Measurements from ENCODE around the gene CYP2C9.

Gene CYP2C9

GRCh38 chr10:94963901-94964300 lies 25.4 kb downstream of the CYP2C9 start:
- H3K4me3 ChIP-seq (ENCODE audit: low read depth in 1 of 2, low read length in 2 of 2) = no peak overlapping the region
- H3K9me3 ChIP-seq (ENCODE audit: low read length) = no peaks in the 10 kb centered on the region
- no peak overlapping the region for H3K9ac ChIP-seq (ENCODE audit: low read length)
- H3K36me3 ChIP-seq (ENCODE audit: insufficient read depth, low read length) = no peaks in the 10 kb centered on the region
- no peaks in the 10 kb centered on the region for H3K27me3 ChIP-seq (ENCODE audit: control insufficient read depth in 1 of 2, insufficient read depth in 2 of 2, low read length in 2 of 2)
- H3K4me1 ChIP-seq (ENCODE audit: insufficient read depth, low read length) = no peaks in the 10 kb centered on the region
- H3K27ac ChIP-seq (ENCODE audit: low read depth, low read length) = no peak overlapping the region

DNA sequence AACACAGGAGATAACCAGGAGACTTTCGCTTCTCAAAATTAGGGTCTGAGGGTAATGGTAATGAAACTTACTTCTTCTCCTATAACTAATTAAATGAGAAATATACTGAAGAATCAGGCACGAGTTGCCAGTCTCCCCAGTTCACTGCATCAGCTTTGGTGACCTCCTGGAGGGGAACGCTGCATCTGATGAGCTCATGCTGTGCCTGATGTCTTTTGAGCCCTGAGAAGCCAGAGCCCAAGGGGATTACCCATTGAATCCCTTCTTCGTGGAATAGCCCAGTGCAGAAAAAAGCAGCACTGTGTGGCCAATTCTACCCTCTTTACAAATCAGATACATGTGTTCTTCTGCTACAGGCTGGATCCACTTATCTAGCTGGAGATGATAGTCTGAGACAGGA lies 45.1 kb downstream of the CYP2C9 start:
- Histone ChIP-seq H3K9me3 (ENCODE audit: low read length) (no peaks in the 10 kb centered on the region), H3K4me3 (ENCODE audit: low read depth in 1 of 2, low read length in 2 of 2) (no peak overlapping the region), H3K27ac (ENCODE audit: low read depth, low read length) (no peak overlapping the region), H3K4me1 (ENCODE audit: insufficient read depth, low read length) (no peaks in the 10 kb centered on the region), H3K36me3 (ENCODE audit: insufficient read depth, low read length) (no peaks in the 10 kb centered on the region), H3K27me3 (ENCODE audit: control insufficient read depth in 1 of 2, insufficient read depth in 2 of 2, low read length in 2 of 2) (no peaks in the 10 kb centered on the region), H3K9ac (ENCODE audit: low read length) (no peak overlapping the region)

DNA sequence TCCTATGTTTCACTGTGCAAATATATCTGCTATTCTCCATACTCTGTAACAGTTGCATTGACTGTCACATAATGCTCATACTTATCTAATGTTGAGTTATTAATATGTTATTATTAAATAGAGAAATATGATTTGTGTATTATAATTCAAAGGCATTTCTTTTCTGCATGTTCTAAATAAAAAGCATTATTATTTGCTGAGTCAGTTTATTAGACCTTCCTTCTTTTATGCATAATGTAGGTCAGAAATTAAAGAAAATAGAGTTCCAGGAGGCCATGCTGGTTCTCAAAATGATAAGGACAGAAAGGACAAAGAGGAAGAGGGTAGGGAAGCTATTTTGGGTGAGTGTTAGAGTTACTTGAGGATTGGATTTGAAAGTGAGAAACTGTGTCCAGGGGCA lies 50.7 kb downstream of the CYP2C9 start:
- Histone ChIP-seq H3K27me3 (ENCODE audit: control insufficient read depth in 1 of 2, insufficient read depth in 2 of 2, low read length in 2 of 2) (no peaks in the 10 kb centered on the region), H3K36me3 (ENCODE audit: insufficient read depth, low read length) (no peaks in the 10 kb centered on the region), H3K9ac (ENCODE audit: low read length) (no peak overlapping the region), H3K4me1 (ENCODE audit: insufficient read depth, low read length) (no peaks in the 10 kb centered on the region), H3K9me3 (ENCODE audit: low read length) (no peaks in the 10 kb centered on the region), H3K27ac (ENCODE audit: low read depth, low read length) (no peak overlapping the region), H3K4me3 (ENCODE audit: low read depth in 1 of 2, low read length in 2 of 2) (no peak overlapping the region)

- Histone ChIP-seq H3K36me3 (ENCODE audit: insufficient read depth, low read length) (no peaks in the 10 kb centered on the region), H3K4me1 (ENCODE audit: insufficient read depth, low read length) (no peaks in the 10 kb centered on the region), H3K9me3 (ENCODE audit: low read length) (no peaks in the 10 kb centered on the region), H3K27ac (ENCODE audit: low read depth, low read length) (no peak overlapping the region), H3K27me3 (ENCODE audit: control insufficient read depth in 1 of 2, insufficient read depth in 2 of 2, low read length in 2 of 2) (no peaks in the 10 kb centered on the region), H3K4me3 (ENCODE audit: low read depth in 1 of 2, low read length in 2 of 2) (no peak overlapping the region), H3K9ac (ENCODE audit: low read length) (no peak overlapping the region)
These were observed 52.9 kb downstream of the CYP2C9 start for GRCh38 chr10:94991243-94991888.

- H3K36me3 ChIP-seq (ENCODE audit: insufficient read depth, low read length) = no peaks in the 10 kb centered on the region
- H3K9me3 ChIP-seq (ENCODE audit: low read length) = no peaks in the 10 kb centered on the region
- no peak overlapping the region for H3K27ac ChIP-seq (ENCODE audit: low read depth, low read length)
- H3K27me3 ChIP-seq (ENCODE audit: control insufficient read depth in 1 of 2, insufficient read depth in 2 of 2, low read length in 2 of 2) = no peaks in the 10 kb centered on the region
- H3K9ac ChIP-seq (ENCODE audit: low read length) = no peak overlapping the region
- H3K4me3 ChIP-seq (ENCODE audit: low read depth in 1 of 2, low read length in 2 of 2) = no peak overlapping the region
- no peaks in the 10 kb centered on the region for H3K4me1 ChIP-seq (ENCODE audit: insufficient read depth, low read length)
These were observed 54.4 kb downstream of the CYP2C9 start for GRCh38 chr10:94992811-94993210.

DNA sequence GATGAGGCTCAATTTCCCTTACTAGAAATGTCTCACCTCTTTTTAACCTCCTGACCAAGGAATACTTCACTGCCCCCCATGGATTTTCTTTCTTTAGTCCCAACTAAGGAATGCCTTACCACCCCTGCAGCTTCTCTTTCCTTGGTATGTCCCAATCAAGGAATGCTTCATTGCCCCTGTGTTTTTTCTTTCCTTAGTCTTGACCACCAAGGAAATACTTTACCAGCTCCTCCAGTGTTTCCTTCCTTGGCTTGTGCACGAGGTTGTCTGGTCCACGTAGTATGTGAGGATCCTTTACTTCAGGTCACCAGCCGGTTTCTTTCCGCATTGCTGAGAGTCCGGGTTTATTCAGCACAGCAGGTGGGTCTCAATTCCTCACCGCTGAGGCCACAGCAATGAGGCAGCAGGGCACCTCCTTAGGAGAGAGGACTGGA lies 59.3 kb downstream of the CYP2C9 start:
- Histone ChIP-seq H3K9ac (ENCODE audit: low read length) (no peak overlapping the region), H3K4me1 (ENCODE audit: insufficient read depth, low read length) (no peaks in the 10 kb centered on the region), H3K36me3 (ENCODE audit: insufficient read depth, low read length) (no peaks in the 10 kb centered on the region), H3K27ac (ENCODE audit: low read depth, low read length) (no peak overlapping the region), H3K9me3 (ENCODE audit: low read length) (no peaks in the 10 kb centered on the region), H3K27me3 (ENCODE audit: control insufficient read depth in 1 of 2, insufficient read depth in 2 of 2, low read length in 2 of 2) (no peaks in the 10 kb centered on the region), H3K4me3 (ENCODE audit: low read depth in 1 of 2, low read length in 2 of 2) (no peak overlapping the region)

DNA sequence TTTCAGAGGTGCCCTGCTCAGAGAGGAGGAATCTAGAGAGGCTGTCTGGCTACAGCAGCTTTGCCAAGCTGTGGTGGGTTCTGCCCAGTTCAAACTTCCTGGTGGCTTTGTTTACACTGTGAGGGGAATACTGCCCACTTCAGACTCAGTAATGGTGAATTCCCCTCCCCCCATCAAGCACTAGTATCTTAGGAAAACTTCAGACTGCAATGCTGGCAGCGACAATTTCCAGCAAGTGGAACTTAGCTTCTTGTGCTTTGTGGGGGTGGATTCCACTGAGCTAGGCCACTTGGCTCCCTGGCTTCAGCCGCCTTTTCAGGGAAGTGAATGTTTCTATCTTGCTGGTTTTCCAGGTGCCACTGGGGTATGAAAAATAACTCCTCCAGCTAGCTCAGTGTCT lies 88.0 kb downstream of the CYP2C9 start:
- H3K9me3 ChIP-seq (ENCODE audit: low read length) = no peaks in the 10 kb centered on the region
- H3K36me3 ChIP-seq (ENCODE audit: insufficient read depth, low read length) = no peaks in the 10 kb centered on the region
- H3K4me3 ChIP-seq (ENCODE audit: low read depth in 1 of 2, low read length in 2 of 2) = no peak overlapping the region
- H3K4me1 ChIP-seq (ENCODE audit: insufficient read depth, low read length) = no peaks in the 10 kb centered on the region
- H3K9ac ChIP-seq (ENCODE audit: low read length) = no peak overlapping the region
- no peaks in the 10 kb centered on the region for H3K27me3 ChIP-seq (ENCODE audit: control insufficient read depth in 1 of 2, insufficient read depth in 2 of 2, low read length in 2 of 2)
- H3K27ac ChIP-seq (ENCODE audit: low read depth, low read length) = no peak overlapping the region

- no peak overlapping the region for H3K4me3 ChIP-seq (ENCODE audit: low read depth in 1 of 2, low read length in 2 of 2)
- no peaks in the 10 kb centered on the region for H3K36me3 ChIP-seq (ENCODE audit: insufficient read depth, low read length)
- no peak overlapping the region for H3K9ac ChIP-seq (ENCODE audit: low read length)
- no peaks in the 10 kb centered on the region for H3K9me3 ChIP-seq (ENCODE audit: low read length)
- no peaks in the 10 kb centered on the region for H3K27me3 ChIP-seq (ENCODE audit: control insufficient read depth in 1 of 2, insufficient read depth in 2 of 2, low read length in 2 of 2)
- H3K4me1 ChIP-seq (ENCODE audit: insufficient read depth, low read length) = no peaks in the 10 kb centered on the region
- no peak overlapping the region for H3K27ac ChIP-seq (ENCODE audit: low read depth, low read length)
These were observed 93.2 kb downstream of the CYP2C9 start for GRCh38 chr10:95031656-95032055.

DNA sequence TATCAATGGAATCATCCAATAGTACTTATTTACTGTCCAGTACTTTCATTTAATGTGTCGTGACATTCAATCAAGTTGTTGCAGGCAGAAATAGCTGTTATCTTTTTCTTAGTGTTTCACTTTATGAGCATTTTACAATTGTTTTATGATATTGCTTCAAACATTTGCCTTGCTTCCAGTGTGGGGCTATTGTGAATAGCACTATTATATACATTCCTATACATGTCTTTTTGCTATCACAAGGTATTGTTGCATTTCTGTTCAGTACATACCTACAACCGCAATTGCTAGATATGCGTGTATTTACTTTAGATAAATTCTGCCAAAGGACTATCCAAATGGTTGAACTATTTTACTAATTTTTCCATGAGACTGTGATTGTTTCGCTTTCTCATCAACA lies 95.9 kb downstream of the CYP2C9 start:
- no peaks in the 10 kb centered on the region for H3K27me3 ChIP-seq (ENCODE audit: control insufficient read depth in 1 of 2, insufficient read depth in 2 of 2, low read length in 2 of 2)
- no peaks in the 10 kb centered on the region for H3K36me3 ChIP-seq (ENCODE audit: insufficient read depth, low read length)
- H3K27ac ChIP-seq (ENCODE audit: low read depth, low read length) = no peak overlapping the region
- no peak overlapping the region for H3K9ac ChIP-seq (ENCODE audit: low read length)
- H3K4me1 ChIP-seq (ENCODE audit: insufficient read depth, low read length) = no peaks in the 10 kb centered on the region
- H3K4me3 ChIP-seq (ENCODE audit: low read depth in 1 of 2, low read length in 2 of 2) = no peak overlapping the region
- H3K9me3 ChIP-seq (ENCODE audit: low read length) = no peaks in the 10 kb centered on the region

DNA sequence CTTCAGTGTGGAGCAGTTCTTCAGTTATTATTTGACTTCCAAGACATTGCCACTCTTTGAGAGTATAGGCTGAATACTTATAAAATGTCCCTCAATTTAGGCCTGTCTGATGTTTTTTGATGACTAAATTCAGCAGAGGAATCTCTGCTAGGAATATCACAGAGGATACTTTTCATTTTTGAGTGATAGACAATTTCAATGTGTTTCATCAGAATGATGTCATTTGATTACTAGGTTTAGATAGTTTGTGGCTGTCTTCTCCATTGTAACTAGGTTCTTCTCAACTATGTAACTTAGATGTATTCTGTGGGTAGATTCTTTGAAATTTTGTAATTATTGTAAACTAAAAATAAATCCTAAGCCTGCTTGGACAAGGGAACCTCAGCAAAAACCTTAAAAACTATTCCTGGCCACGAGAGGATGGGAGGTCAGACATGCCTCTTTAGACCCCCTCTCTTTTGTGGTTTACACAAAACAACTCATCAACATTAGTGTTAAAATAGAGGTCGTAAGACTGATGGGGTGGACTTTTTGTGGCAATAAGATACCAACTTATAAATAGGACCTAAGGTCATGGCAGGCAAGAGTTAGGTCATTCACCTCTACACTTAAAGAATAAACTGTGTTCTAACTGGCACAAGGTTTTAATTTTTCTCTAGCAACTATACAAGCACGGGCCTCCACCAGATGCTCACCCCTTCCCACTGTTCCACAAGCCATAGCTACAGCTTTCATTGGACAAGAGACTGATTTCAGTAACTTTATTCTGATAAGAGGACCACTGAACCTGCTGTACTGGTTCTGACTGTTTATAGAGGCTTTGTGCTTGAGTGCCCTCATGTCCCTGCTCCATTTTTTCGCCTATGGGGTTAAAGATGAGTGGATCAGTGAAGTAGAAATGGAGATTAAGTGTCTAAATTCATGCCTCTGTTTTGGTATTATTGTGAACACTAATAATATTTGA lies 97.2 kb downstream of the CYP2C9 start:
- no peaks in the 10 kb centered on the region for H3K27me3 ChIP-seq (ENCODE audit: control insufficient read depth in 1 of 2, insufficient read depth in 2 of 2, low read length in 2 of 2)
- H3K4me3 ChIP-seq (ENCODE audit: low read depth in 1 of 2, low read length in 2 of 2) = no peak overlapping the region
- no peaks in the 10 kb centered on the region for H3K9me3 ChIP-seq (ENCODE audit: low read length)
- H3K36me3 ChIP-seq (ENCODE audit: insufficient read depth, low read length) = no peaks in the 10 kb centered on the region
- no peak overlapping the region for H3K27ac ChIP-seq (ENCODE audit: low read depth, low read length)
- no peak overlapping the region for H3K9ac ChIP-seq (ENCODE audit: low read length)
- no peaks in the 10 kb centered on the region for H3K4me1 ChIP-seq (ENCODE audit: insufficient read depth, low read length)

DNA sequence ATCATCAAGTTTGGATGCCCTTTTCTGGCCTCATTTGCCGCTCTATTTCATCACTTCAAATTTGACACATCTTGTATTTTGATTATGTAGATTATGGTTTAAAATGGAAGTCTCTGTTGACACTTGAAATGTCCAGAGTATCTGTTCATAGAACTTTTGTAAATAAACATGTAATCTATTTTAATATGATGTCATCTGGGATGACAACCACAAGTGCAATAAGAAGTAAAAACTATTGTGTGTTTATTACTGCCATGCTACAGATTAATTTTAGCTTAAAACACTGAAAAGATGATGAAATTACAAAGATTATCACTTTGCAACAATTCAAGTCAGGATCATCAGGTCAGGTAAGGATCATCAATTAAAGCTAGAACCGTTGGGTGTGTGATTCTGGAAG lies 100.8 kb downstream of the CYP2C9 start:
- Histone ChIP-seq H3K9me3 (ENCODE audit: low read length) (no peaks in the 10 kb centered on the region), H3K36me3 (ENCODE audit: insufficient read depth, low read length) (no peaks in the 10 kb centered on the region), H3K4me3 (ENCODE audit: low read depth in 1 of 2, low read length in 2 of 2) (no peak overlapping the region), H3K9ac (ENCODE audit: low read length) (no peak overlapping the region), H3K4me1 (ENCODE audit: insufficient read depth, low read length) (no peaks in the 10 kb centered on the region), H3K27me3 (ENCODE audit: control insufficient read depth in 1 of 2, insufficient read depth in 2 of 2, low read length in 2 of 2) (no peaks in the 10 kb centered on the region), H3K27ac (ENCODE audit: low read depth, low read length) (no peak overlapping the region)
